ENCODE measurements around the gene FHL5. TPM values are rescaled to one million over a fixed set of nuclear protein-coding genes. Genes with fewer than 3 reads are reported as not detected.

Gene FHL5
- total RNA-seq, 1 experiment from 2014 or later = not detected

DNA sequence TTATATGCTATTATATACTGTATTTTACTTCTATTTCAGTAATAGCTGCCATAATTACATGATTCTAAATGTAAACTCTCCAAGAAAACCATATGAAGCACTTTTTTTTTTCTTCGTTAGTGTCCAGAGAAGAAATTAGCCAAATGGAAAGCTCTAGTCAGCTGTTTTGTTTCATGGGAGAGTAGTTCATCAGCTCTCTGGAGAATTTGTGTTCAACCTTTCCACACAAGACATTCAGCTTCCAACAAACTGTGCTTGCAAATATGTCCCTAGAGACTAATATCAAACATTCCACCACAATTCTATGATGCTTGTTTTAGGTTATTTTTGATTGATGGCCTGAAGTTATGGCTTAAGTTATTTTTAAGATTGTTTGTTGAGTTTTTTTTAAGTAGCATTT lies 19.5 kb downstream of the FHL5 start:
- Histone ChIP-seq H3K36me3 (ENCODE audit: control insufficient read depth, insufficient read depth, low read length) (no peaks in the 10 kb centered on the region), H3K9me3 (no peaks in the 10 kb centered on the region), H3K4me3 (ENCODE audit: low read depth, low read length) (no peak overlapping the region), H3K4me1 (no peaks in the 10 kb centered on the region), H3K27me3 (replicated peaks; ENCODE audit: control insufficient read depth, insufficient read depth, low read length) (no peaks in the 10 kb centered on the region)
- ChIA-PET POLR2A (no interaction called here), CTCF (no interaction called here)
- intact Hi-C loops (cut with micrococcal nuclease; ENCODE audit: unreplicated experiment) = no loop called here
- no peaks in the 10 kb centered on the region for H3K36me3 Mint-ChIP-seq (ENCODE audit: insufficient read depth, unreplicated experiment)
- peaks cover 4% of the 10 kb centered on the region for H3K27me3 Mint-ChIP-seq (ENCODE audit: insufficient read depth, unreplicated experiment)
- TF ChIP-seq, protein P1, sequence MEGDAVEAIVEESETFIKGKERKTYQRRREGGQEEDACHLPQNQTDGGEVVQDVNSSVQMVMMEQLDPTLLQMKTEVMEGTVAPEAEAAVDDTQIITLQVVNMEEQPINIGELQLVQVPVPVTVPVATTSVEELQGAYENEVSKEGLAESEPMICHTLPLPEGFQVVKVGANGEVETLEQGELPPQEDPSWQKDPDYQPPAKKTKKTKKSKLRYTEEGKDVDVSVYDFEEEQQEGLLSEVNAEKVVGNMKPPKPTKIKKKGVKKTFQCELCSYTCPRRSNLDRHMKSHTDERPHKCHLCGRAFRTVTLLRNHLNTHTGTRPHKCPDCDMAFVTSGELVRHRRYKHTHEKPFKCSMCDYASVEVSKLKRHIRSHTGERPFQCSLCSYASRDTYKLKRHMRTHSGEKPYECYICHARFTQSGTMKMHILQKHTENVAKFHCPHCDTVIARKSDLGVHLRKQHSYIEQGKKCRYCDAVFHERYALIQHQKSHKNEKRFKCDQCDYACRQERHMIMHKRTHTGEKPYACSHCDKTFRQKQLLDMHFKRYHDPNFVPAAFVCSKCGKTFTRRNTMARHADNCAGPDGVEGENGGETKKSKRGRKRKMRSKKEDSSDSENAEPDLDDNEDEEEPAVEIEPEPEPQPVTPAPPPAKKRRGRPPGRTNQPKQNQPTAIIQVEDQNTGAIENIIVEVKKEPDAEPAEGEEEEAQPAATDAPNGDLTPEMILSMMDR (IDR thresholded peaks at IDR 0.05; ENCODE audit: insufficient read depth in 1 of 2, low read depth in 1 of 2, low read length in 1 of 2, severe bottlenecking in 1 of 2, unreplicated experiment in 1 of 2) = no peak
- DNase-seq = no peak
- no peaks in the 10 kb centered on the region for H3K4me1 Mint-ChIP-seq (ENCODE audit: low read depth, unreplicated experiment)
- BruUV-seq (replicated peaks) = no TSS peak
- H3K27ac Mint-ChIP-seq (ENCODE audit: unreplicated experiment) = no peak overlapping the region
- no peaks in the 10 kb centered on the region for H3K9me3 Mint-ChIP-seq (ENCODE audit: unreplicated experiment)
- H3K4me3 Mint-ChIP-seq (ENCODE audit: unreplicated experiment) = no peak overlapping the region

DNA sequence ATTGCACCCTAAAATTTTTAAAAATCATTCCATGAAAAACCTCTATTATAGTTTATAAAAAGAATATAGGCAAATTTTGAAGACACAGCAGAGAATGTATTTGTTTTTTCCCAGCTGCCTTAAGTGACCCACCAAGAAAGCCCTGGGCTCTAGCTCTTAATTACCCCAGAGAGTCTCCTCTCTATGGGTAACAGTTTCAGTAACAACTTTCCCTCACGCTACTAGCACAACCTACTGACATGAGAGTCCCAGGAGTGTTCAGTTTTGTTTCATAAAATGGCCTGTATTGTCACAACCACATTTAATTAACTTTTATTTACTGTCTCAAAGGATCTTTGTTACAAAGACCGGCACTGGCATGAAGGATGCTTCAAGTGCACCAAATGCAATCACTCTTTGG lies 41.5 kb downstream of the FHL5 start:
- H3K27me3 Mint-ChIP-seq (ENCODE audit: insufficient read depth, unreplicated experiment) = peaks cover 6% of the 10 kb centered on the region
- CTCF ChIA-PET = no interaction called here

GRCh38 chr6:96608074-96608473 lies 45.1 kb downstream of the FHL5 start:
- H3K36me3 Mint-ChIP-seq (ENCODE audit: insufficient read depth, unreplicated experiment) = no peaks in the 10 kb centered on the region
- CTCF ChIA-PET = no interaction called here

More for the DNA sequence above, 41.5 kb downstream of the FHL5 start:
- intact Hi-C loops (cut with micrococcal nuclease; ENCODE audit: unreplicated experiment) = no loop called here
- H3K36me3 Mint-ChIP-seq (ENCODE audit: insufficient read depth, unreplicated experiment) = no peaks in the 10 kb centered on the region
- Histone ChIP-seq H3K9me3 (no peaks in the 10 kb centered on the region), H3K27me3 (replicated peaks; ENCODE audit: control insufficient read depth, insufficient read depth, low read length) (no peaks in the 10 kb centered on the region), H3K36me3 (ENCODE audit: control insufficient read depth, insufficient read depth, low read length) (no peaks in the 10 kb centered on the region), H3K4me3 (ENCODE audit: low read depth, low read length) (no peak overlapping the region), H3K4me1 (no peaks in the 10 kb centered on the region)
- TF ChIP-seq, protein P1 (IDR thresholded peaks at IDR 0.05; ENCODE audit: insufficient read depth in 1 of 2, low read depth in 1 of 2, low read length in 1 of 2, severe bottlenecking in 1 of 2, unreplicated experiment in 1 of 2) = no peak
- H3K9me3 Mint-ChIP-seq (ENCODE audit: unreplicated experiment) = no peaks in the 10 kb centered on the region
- no peaks in the 10 kb centered on the region for H3K4me1 Mint-ChIP-seq (ENCODE audit: low read depth, unreplicated experiment)
- POLR2A ChIA-PET = no interaction called here
- BruUV-seq (replicated peaks) = no TSS peak
- H3K4me3 Mint-ChIP-seq (ENCODE audit: unreplicated experiment) = no peak overlapping the region
- no peak overlapping the region for H3K27ac Mint-ChIP-seq (ENCODE audit: unreplicated experiment)
- DNase-seq = no peak

More at GRCh38 chr6:96608074-96608473, 45.1 kb downstream of the FHL5 start:
- H3K27ac Mint-ChIP-seq (ENCODE audit: unreplicated experiment) = no peak overlapping the region
- BruUV-seq (replicated peaks) = no TSS peak
- no peak for DNase-seq
- H3K27me3 ChIP-seq (replicated peaks; ENCODE audit: control insufficient read depth, insufficient read depth, low read length) = no peaks in the 10 kb centered on the region
- no peak overlapping the region for H3K4me3 Mint-ChIP-seq (ENCODE audit: unreplicated experiment)
- no peaks in the 10 kb centered on the region for H3K9me3 ChIP-seq
- no peak overlapping the region for H3K4me3 ChIP-seq (ENCODE audit: low read depth, low read length)
- no peaks in the 10 kb centered on the region for H3K36me3 ChIP-seq (ENCODE audit: control insufficient read depth, insufficient read depth, low read length)
- POLR2A ChIA-PET = no interaction called here
- peaks cover 5% of the 10 kb centered on the region for H3K27me3 Mint-ChIP-seq (ENCODE audit: insufficient read depth, unreplicated experiment)
- no peaks in the 10 kb centered on the region for H3K9me3 Mint-ChIP-seq (ENCODE audit: unreplicated experiment)
- no peaks in the 10 kb centered on the region for H3K4me1 ChIP-seq
- TF ChIP-seq, protein P1 (IDR thresholded peaks at IDR 0.05; ENCODE audit: insufficient read depth in 1 of 2, low read depth in 1 of 2, low read length in 1 of 2, severe bottlenecking in 1 of 2, unreplicated experiment in 1 of 2) = no peak
- intact Hi-C loops (cut with micrococcal nuclease; ENCODE audit: unreplicated experiment) = no loop called here
- no peaks in the 10 kb centered on the region for H3K4me1 Mint-ChIP-seq (ENCODE audit: low read depth, unreplicated experiment)
